ENCODE results near the gene SIVA1. TPM values are rescaled to one million over a fixed set of nuclear protein-coding genes. Genes with fewer than 3 reads are reported as not detected.

The SIVA1 gene
- total RNA-seq, 2 donors from 2014 or later = 218 to 320 TPM

GRCh38 chr14:104719343-104719742 lies 33.6 kb upstream of the SIVA1 start:
- no peak for TF ChIP-seq CTCF (IDR thresholded peaks at IDR 0.05)
- Histone ChIP-seq H3K27ac (no peak overlapping the region), H3K36me3 (peaks cover 22% of the 10 kb centered on the region), H3K4me1 (ENCODE audit: control insufficient read depth in 1 of 2, low read depth in 2 of 2) (peaks cover 23 to 24% of the 10 kb centered on the region in 2 donors), H3K4me3 (no peak overlapping the region), H3K9me3 (no peaks in the 10 kb centered on the region), H3K27me3 (replicated peaks; ENCODE audit: insufficient read depth) (no peaks in the 10 kb centered on the region)
- no peak for DNase-seq (ENCODE audit: low spot score)
- ATAC-seq (ENCODE audit: insufficient number of reproducible peaks, low FRiP score, low read depth) = no peak

DNA sequence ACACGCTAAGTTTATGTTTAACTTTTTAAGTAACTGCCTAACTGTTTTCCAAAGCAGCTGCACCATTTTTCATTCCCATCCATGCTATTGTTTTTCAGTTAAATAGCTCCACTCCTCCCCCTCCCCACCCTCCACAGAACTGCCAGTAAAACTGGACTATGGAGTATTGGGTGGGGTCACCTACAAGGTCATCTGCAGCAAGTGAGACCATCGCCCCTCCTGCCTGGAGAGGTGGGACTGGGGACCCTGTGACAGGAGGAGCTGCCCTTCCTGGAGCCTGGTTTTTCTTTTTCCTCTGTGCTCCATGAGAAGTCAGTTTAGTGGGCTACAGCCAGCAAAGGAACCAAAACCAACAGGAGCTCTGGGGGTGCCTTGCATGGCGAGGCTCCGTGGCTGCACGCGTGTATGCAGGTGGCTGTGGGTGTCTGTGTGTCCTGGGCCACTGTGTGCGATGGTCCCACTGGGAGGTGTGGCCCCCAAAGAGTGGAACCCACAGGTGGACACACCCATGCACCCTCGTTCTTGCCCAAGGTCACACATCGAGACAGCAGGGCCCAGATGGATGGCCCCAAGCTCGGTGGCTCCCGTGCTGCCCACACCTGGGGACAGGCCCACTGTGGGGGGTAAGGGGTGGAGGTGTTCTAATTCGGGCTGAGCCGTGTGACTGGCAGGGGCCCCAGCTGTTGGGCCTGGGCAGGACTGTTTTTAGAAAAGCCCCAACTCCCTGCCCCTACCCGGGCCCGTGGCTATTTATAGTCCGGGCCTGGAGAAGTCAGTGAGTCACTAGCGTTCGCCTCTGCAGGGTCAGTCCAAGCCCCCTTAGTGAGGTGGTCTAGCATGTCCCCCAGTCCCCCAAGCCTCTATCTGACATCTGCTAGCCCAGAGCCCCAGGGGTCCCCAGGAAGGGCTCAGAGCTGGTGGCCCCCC lies 31.2 kb upstream of the SIVA1 start:
- DNase-seq (ENCODE audit: low spot score) = no peak
- no peak overlapping the region for H3K4me3 ChIP-seq
- H3K27ac ChIP-seq = peak overlapping the region; percentile 58 to 84
- H3K36me3 ChIP-seq = peaks cover 7% of the 10 kb centered on the region
- no peak for TF ChIP-seq CTCF (IDR thresholded peaks at IDR 0.05)
- peaks cover 39 to 48% of the 10 kb centered on the region in 2 donors for H3K4me1 ChIP-seq (ENCODE audit: control insufficient read depth in 1 of 2, low read depth in 2 of 2)
- no peak for ATAC-seq (ENCODE audit: insufficient number of reproducible peaks, low FRiP score, low read depth)
- H3K27me3 ChIP-seq (replicated peaks; ENCODE audit: insufficient read depth) = no peaks in the 10 kb centered on the region
- no peaks in the 10 kb centered on the region for H3K9me3 ChIP-seq

- peak overlapping the region; percentile 90 for H3K4me3 ChIP-seq
- no peak for TF ChIP-seq CTCF (IDR thresholded peaks at IDR 0.05)
- H3K27me3 ChIP-seq (replicated peaks; ENCODE audit: insufficient read depth) = no peaks in the 10 kb centered on the region
- peaks cover 4% of the 10 kb centered on the region for H3K36me3 ChIP-seq
- H3K4me1 ChIP-seq (ENCODE audit: control insufficient read depth in 1 of 2, low read depth in 2 of 2) = peaks cover 41 to 54% of the 10 kb centered on the region in 2 donors
- DNase-seq (ENCODE audit: low spot score) = no peak
- ATAC-seq (ENCODE audit: insufficient number of reproducible peaks, low FRiP score, low read depth) = no peak
- peak overlapping the region; percentile 58 to 84 for H3K27ac ChIP-seq
- no peaks in the 10 kb centered on the region for H3K9me3 ChIP-seq
These were observed 29.9 kb upstream of the SIVA1 start for GRCh38 chr14:104722938-104723650.

DNA sequence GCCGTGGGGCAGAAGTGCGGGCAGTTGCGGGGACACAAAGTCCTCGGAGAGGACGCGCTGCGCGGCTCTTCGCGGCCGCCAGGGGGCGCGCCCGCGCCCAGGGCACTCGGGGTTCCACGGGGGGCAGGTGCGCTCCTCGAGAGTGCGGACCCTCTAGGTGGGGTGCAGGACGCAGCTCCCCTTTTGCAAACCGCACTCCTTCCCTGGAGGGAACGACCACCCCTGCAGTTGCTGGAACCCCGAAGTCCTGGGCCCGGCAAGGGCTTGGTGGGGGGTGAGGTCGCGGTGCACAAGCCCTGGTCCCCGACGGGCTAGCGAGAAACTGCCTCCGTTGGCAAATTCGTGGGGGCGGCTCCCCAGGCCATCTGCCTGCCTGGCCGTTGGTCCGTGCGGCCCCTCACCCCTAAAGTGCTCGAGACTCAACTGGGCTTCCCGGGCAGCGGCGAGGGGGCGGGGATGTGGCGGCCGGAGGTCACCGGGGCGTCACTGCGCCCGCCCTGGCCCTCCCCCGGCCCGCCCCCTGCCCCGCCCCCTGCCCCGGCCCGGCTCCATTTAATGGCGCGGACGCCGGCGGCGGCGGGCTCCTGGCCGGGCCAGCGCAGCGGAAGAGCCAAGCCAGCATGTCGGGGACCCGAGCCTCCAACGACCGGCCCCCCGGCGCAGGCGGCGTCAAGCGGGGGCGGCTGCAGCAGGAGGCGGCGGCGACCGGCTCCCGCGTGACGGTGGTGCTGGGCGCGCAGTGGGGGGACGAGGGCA lies 29.1 kb upstream of the SIVA1 start, which contains the start of gene ADSS1:
TSS of gene ADSS1 (plus strand) at position 579 of the 756 bp plus-strand sequence. CDS start at position 621, 42 bp downstream.
- no peaks in the 10 kb centered on the region for H3K27me3 ChIP-seq (replicated peaks; ENCODE audit: insufficient read depth)
- ATAC-seq (ENCODE audit: insufficient number of reproducible peaks, low FRiP score, low read depth) (peak; percentile 49), DNase-seq (ENCODE audit: low spot score) (no peak)
- peak within 1 kb of the TSS; percentile 84 to 87 for H3K27ac ChIP-seq
- H3K9me3 ChIP-seq = no peaks in the 10 kb centered on the region
- peak within 1 kb of the TSS; percentile 90 for H3K4me3 ChIP-seq
- peaks cover 4% of the 10 kb centered on the region for H3K36me3 ChIP-seq
- TF ChIP-seq CTCF (IDR thresholded peaks at IDR 0.05) = peak; percentile 87
- H3K4me1 ChIP-seq (ENCODE audit: control insufficient read depth in 1 of 2, low read depth in 2 of 2) = peaks cover 41 to 54% of the 10 kb centered on the region in 2 donors
